ENCODE results near the gene PDCD4.

PDCD4 gene

DNA sequence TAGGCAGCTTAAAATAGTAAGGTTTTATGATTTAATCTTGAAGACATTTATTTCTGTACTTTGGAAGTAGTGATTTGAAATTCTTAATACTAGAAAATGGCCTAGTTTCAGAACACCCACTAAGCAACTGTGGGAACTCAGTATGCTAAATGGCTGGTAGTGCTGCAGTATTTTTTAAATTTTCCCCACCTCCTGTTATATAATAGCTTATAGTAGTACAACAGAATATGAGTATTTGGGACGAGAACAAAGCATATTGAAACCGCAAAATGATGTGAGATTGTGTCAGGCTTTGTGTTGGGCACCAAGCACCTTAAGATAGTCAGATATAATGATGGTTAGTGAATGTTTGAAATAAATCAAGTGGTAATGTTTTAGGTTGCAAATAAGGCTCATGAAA lies 55.7 kb downstream of the PDCD4 start:
- no peak for DNase-seq

DNA sequence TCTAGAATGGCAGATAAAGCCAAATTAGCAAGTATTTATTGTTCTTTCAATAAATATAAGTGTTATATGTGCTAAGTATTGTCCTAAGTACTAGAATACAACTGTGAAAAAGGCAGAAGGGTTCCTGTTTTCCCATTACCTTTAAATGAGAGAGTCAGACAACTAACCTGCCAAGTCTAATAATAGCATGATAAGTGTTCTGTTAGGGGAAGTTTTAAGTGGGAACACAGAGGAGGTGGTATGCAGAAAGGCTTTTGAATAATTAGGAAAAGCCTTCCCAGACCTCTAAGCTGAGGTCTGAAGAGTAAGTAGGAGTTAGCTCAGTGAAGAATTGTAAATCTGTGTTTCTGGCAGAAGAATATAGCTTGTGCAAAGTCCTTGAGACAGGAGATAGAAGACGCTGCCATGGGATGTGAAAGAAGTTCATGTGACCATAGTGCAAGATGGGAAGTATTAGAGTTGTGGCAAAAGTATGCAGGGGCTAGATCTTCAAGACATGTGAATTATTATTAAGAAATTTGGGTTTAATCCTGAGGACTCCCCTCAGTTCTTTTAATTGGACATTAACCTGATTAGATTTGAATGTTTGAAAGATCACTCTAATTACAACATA lies 60.1 kb downstream of the PDCD4 start:
- no peak for DNase-seq

DNA sequence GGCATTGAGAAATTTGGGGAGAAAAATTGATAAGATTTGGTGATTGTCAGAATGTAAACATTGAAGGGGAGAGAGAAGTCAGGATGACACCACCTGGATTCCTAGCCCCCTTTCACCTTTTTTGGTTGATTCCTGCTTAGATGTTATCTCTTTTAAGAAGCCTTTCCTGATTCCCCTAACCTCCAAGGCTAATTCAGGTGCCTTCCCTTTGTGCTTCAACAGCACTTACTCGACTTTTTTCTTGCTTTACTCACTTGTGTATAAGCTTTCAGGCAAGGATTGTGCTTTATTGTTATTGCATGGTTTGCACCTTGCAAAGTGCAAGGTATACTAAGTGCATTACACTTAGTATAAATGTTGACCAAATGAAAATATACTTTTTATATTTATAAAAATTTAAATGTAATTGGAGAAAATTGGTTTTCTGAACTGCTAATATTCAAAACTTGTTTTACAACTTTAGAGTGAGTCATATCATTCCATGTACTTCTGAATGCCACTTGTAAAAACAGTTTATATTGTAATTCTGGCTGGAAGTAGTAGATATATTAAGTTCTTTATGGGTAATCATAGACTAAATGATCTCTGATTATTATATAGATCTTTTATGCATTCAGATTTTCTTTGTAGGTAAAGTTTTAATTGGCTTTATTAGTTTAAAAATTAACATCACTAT lies 60.9 kb downstream of the PDCD4 start:
- no peak for DNase-seq

DNA sequence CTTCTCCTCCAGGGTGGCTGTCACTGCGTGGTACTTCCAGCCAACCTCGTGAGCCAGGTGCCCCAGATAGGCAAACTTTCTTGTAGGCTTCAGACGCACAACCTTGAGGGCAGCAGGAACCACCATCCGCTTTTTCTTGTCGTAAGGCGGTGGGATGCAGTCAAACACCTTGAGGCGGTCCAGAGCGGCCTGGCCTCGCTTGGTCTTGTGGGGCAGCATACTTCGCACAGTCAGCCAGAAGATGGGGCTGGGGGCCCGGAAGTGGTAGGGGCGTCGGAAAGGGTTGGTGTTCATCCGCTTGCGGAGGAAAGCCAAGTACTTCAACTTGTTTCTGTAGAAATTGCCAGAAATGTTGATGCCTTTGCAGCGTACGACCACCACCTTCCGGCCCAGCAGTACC lies 65.0 kb downstream of the PDCD4 start:
- DNase-seq = no peak

DNA sequence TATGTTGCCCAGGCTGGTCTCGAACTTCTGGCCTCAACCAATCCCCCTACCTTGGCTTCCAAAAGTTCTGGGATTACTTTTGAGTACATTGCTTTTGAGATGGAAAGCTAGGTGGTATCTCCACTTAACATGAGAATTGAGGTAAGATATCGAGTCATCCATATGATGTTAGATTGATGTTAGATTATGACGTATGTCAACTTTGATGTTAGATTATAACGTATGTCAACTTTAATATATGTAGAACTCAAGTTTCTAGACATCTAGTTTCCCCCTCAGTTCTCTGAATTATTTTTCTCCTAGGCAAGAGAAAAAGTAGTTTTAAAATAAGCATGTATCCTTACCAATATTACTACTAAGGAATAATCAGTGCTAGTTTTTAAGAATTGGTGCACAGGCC lies 67.7 kb downstream of the PDCD4 start:
- no peak for DNase-seq

DNA sequence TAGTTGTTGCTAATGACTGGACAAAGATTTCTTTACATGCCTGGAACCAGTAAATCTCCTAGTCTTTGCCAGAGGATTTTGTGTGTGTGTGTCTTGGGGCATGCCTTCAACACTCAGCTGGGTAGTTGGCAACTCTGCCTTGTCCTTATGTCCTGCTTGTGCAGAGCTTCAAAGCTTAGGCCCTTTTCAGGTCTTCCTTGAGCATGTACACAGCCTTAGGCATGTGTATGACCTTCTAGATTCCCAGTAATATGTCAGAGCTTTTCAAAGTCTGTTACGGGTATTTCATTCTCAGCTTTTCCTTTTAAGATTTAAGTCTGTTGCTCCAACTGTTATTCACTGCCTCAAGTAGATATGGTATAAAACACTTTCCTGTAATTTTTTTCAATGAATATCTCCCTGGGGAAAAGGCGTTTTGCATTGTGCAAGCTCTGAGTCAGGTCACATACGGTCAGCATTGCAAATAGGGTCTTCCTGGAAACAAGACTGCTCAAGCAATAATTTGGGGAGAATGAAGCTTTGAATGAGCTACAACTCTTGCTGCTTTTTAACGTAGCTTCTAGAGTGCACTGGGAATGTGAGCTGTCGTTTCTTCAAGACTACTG lies 73.2 kb downstream of the PDCD4 start:
- DNase-seq = peak; percentile 82

DNA sequence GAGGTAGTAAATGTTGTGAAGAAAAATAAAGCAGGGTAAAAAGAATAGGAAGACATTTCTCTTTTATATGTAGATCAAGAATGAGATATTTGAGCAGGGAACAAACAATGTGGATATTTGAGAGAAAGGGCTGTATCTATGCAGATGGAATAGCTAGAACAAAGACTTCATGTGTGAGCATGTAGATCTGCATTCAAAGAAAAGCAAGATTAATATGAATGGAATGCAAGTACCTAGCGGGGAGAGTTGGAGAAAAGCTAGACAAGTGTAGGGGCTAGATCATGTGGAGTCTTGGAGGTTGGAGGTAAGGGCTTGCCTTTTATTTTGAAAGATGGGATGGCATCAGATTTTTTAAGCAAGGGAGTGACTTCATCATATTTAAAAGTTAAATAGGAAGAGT lies 74.8 kb downstream of the PDCD4 start:
- no peak for DNase-seq

DNA sequence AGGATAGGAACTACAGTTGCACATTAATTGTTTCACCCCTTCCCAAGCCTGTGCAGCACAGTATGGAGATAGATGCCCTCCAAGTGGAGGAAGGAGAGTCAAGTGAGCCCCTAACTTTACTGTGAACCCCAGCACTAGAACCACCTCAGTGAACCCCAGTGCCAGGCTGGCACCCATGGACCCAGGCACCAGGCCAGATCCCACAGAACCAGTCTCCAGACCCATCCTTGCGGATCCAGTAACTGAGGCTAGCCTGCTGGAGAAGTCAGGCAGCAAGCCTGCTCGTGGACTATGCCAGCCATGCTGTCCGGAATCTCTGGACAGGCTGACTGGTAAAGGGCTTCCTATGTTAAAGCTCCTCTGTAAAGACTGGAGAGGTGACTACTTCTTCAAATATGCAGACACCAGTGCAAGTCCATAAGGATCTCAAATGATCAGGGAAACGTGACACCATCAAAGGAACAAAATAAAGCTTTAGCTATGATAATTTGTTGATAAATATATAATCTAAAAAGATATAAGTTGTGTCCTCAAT lies 75.4 kb downstream of the PDCD4 start:
- DNase-seq = peak; percentile 39

Data from fibroblast of skin of right quadriceps (primary cell).